ENCODE measurements around the gene ENTPD2. TPM values are rescaled to one million over a fixed set of nuclear protein-coding genes. Genes with fewer than 3 reads are reported as not detected.
A peak's percentile ranks its signal among the peaks of the same experiment; 100 is the strongest.

Gene ENTPD2
- total and polyA plus RNA-seq, 9 of the 15 experiments (the other 6 are each of a cell fraction or from before 2014, with no cell fraction given), result 0.04 to 0.60 (median 0.14) TPM; not detected in 4

DNA sequence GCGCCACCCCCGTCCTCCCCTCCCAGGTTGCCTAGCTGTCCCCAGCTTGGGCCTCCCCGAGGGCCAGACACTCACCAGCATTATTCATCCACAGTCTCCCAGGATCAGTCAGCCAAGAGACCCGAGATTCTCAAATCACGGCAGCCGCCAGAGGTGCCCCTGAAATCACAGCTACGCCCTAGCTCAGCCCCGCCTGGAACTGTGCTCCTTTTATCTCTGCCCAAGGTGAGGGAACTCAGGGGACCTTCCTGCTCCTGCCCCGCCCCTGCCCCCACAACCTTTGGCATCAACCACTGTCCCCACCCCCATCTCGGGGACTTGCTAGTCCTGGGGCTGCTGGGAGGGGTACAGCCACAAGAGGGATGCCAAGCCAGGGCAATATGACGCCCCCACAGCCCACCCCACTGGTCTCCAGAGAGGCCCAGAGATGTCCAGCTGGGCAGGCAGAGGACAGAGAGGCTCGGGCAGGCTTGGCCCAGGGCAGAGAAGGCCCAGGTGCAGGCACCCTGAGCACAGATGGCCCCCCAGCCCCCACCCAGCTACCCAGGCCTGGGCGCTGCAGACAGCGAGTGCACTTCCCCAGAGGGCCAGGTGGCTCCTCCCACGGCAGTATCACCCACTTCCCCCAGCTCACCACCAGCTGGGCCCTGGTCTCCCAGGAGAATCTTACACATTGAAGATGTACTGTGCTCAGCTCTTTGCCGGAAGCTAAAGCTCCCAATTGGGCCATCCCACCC, 21.8 kb downstream of the ENTPD2 start, which contains the start of gene FUT7 (continued):
- TF ChIP-seq ZNF165 (CRISPR knock-in tag; IDR thresholded peaks at IDR 0.05; ENCODE audit: borderline replicate concordance) (no peak), KLF10 (CRISPR knock-in tag; IDR thresholded peaks at IDR 0.05) (no peak), TOE1 (IDR thresholded peaks at IDR 0.05; ENCODE audit: borderline replicate concordance) (no peak), TOE1 (CRISPR knock-in tag; IDR thresholded peaks at IDR 0.05; ENCODE audit: borderline replicate concordance, low read depth) (no peak), HDAC2 (IDR thresholded peaks at IDR 0.05) (0 out of 2 replicates have a peak, but pooled peaks have one; percentile 30), MAFF (IDR thresholded peaks at IDR 0.05; ENCODE audit: low read length) (no peak), TBP (optimal IDR thresholded peaks at IDR 0.05; ENCODE audit: low read depth, low read length) (no peak), PHF21A (IDR thresholded peaks at IDR 0.05; ENCODE audit: borderline replicate concordance, low read depth) (peak; percentile 62; the same call in 1 of the 2 replicates), LARP7 (IDR thresholded peaks at IDR 0.05) (no peak), ZNF3 (CRISPR knock-in tag; IDR thresholded peaks at IDR 0.05) (no peak)
- TF ChIP-seq, protein P1, sequence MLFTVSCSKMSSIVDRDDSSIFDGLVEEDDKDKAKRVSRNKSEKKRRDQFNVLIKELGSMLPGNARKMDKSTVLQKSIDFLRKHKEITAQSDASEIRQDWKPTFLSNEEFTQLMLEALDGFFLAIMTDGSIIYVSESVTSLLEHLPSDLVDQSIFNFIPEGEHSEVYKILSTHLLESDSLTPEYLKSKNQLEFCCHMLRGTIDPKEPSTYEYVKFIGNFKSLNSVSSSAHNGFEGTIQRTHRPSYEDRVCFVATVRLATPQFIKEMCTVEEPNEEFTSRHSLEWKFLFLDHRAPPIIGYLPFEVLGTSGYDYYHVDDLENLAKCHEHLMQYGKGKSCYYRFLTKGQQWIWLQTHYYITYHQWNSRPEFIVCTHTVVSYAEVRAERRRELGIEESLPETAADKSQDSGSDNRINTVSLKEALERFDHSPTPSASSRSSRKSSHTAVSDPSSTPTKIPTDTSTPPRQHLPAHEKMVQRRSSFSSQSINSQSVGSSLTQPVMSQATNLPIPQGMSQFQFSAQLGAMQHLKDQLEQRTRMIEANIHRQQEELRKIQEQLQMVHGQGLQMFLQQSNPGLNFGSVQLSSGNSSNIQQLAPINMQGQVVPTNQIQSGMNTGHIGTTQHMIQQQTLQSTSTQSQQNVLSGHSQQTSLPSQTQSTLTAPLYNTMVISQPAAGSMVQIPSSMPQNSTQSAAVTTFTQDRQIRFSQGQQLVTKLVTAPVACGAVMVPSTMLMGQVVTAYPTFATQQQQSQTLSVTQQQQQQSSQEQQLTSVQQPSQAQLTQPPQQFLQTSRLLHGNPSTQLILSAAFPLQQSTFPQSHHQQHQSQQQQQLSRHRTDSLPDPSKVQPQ (CRISPR knock-in tag; IDR thresholded peaks at IDR 0.05; ENCODE audit: borderline replicate concordance), result no peak
- TF ChIP-seq, protein P2, sequence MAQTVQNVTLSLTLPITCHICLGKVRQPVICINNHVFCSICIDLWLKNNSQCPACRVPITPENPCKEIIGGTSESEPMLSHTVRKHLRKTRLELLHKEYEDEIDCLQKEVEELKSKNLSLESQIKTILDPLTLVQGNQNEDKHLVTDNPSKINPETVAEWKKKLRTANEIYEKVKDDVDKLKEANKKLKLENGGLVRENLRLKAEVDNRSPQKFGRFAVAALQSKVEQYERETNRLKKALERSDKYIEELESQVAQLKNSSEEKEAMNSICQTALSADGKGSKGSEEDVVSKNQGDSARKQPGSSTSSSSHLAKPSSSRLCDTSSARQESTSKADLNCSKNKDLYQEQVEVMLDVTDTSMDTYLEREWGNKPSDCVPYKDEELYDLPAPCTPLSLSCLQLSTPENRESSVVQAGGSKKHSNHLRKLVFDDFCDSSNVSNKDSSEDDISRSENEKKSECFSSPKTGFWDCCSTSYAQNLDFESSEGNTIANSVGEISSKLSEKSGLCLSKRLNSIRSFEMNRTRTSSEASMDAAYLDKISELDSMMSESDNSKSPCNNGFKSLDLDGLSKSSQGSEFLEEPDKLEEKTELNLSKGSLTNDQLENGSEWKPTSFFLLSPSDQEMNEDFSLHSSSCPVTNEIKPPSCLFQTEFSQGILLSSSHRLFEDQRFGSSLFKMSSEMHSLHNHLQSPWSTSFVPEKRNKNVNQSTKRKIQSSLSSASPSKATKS (CRISPR knock-in tag; IDR thresholded peaks at IDR 0.05), result no peak
- TF ChIP-seq, protein P3, sequence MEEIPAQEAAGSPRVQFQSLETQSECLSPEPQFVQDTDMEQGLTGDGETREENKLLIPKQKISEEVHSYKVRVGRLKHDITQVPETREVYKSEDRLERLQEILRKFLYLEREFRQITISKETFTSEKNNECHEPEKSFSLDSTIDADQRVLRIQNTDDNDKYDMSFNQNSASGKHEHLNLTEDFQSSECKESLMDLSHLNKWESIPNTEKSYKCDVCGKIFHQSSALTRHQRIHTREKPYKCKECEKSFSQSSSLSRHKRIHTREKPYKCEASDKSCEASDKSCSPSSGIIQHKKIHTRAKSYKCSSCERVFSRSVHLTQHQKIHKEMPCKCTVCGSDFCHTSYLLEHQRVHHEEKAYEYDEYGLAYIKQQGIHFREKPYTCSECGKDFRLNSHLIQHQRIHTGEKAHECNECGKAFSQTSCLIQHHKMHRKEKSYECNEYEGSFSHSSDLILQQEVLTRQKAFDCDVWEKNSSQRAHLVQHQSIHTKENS (CRISPR knock-in tag; IDR thresholded peaks at IDR 0.05), result no peak

Data from K562 (cell line).